GM23248 (cell line): ENCODE results near the gene CASZ1. TPM values are rescaled to one million over a fixed set of nuclear protein-coding genes. Genes with fewer than 3 reads are reported as not detected.

Experiments
- DNase-seq: peaks from one replicate; pipeline ENCODE4 v3.0.0-alpha.2; 2015
- H2AFZ ChIP-seq: fragments of 200-600 bp; sonication (generic); 2 replicates; pipeline ENCODE4 v1.6.1; 2016; ENCODE audit warnings: antibody characterized with exemption
- H3F3A ChIP-seq: fragments of 200-600 bp; sonication (generic); 2 replicates; pipeline ENCODE4 v1.6.1; 2016; ENCODE audit warnings: mild to moderate bottlenecking, antibody characterized with exemption, mixed run types; ENCODE audit not compliant: insufficient read depth
- H3K27ac ChIP-seq: fragments of 200-600 bp; sonication (generic); 2 replicates; pipeline ENCODE4 v1.5.1; 2016; ENCODE audit warnings: mild to moderate bottlenecking
- H3K27me3 ChIP-seq: fragments of 200-600 bp; sonication (generic); replicated peaks from 2 replicates; pipeline ENCODE4 v1.6.1; 2016; ENCODE audit warnings: mild to moderate bottlenecking; ENCODE audit not compliant: insufficient read depth
- H3K36me3 ChIP-seq: fragments of 200-600 bp; sonication (generic); 2 replicates; pipeline ENCODE4 v1.6.1; 2016; ENCODE audit warnings: low read depth, mild to moderate bottlenecking
- H3K4me1 ChIP-seq: fragments of 200-600 bp; sonication (generic); 2 replicates; pipeline ENCODE4 v1.6.1; 2016; ENCODE audit warnings: mild to moderate bottlenecking; ENCODE audit not compliant: insufficient read depth
- H3K4me2 ChIP-seq: fragments of 200-600 bp; sonication (generic); one replicate; pipeline ENCODE4 v1.6.1; 2016; ENCODE audit warnings: mild to moderate bottlenecking; ENCODE audit not compliant: unreplicated experiment
- H3K4me3 ChIP-seq: fragments of 200-600 bp; sonication (generic); 2 replicates; pipeline ENCODE4 v1.5.1; 2016; ENCODE audit warnings: mild to moderate bottlenecking
- H3K79me2 ChIP-seq: fragments of 200-600 bp; sonication (generic); 2 replicates; pipeline ENCODE4 v1.6.1; 2016; ENCODE audit warnings: mild to moderate bottlenecking; ENCODE audit not compliant: insufficient read depth
- H3K9ac ChIP-seq: fragments of 200-600 bp; sonication (generic); 2 replicates; pipeline ENCODE4 v1.6.1; 2016; ENCODE audit warnings: mild to moderate bottlenecking
- H3K9me2 ChIP-seq: fragments of 200-600 bp; sonication (generic); 2 replicates; pipeline ENCODE4 v1.6.1; 2016; ENCODE audit warnings: mixed run types, mild to moderate bottlenecking, moderate library complexity; ENCODE audit not compliant: insufficient read depth
- H3K9me3 ChIP-seq: fragments of 200-600 bp; sonication (generic); one replicate; pipeline ENCODE4 v1.6.1; 2017; ENCODE audit warnings: low read depth
- H4K20me1 ChIP-seq: fragments of 200-600 bp; sonication (generic); 2 replicates; pipeline ENCODE4 v1.6.0; 2016; ENCODE audit not compliant: insufficient read depth
- EZH2 ChIP-seq: fragments of 200-600 bp; sonication (generic); IDR thresholded peaks from 2 replicates; pipeline ENCODE4 v1.6.1; 2018; ENCODE audit warnings: antibody characterized with exemption, mild to moderate bottlenecking; ENCODE audit not compliant: insufficient read depth, poor library complexity, severe bottlenecking
- EZH2phosphoT487 ChIP-seq: fragments of 200-600 bp; sonication (generic); IDR thresholded peaks from 2 replicates; pipeline ENCODE4 v1.6.1; 2018; ENCODE audit warnings: antibody characterized with exemption, moderate library complexity, mild to moderate bottlenecking, low read depth; ENCODE audit not compliant: insufficient read depth
- WGBS, 2 experiments: methylation state at CpG; one replicate each; pipeline ENCODE4 v1.1.6; 2015 to 2017; ENCODE audit warnings: low lambda C conversion rate in 2 of 2, low coverage in 1 of 2; ENCODE audit errors: missing lambda C conversion rate in 2 of 2; 5-methylcytosine and 5-hydroxymethylcytosine counted together
- in situ Hi-C: fragments of 300-500 bp; cut with MboI; formaldehyde crosslinking; loops from 2 replicates; pipeline ENCODE4 v1.15.0; 2020
- polyA plus RNA-seq: library from polyadenylated mRNA; unstranded; fragments of >200 nt; fragmentation: Nextera tagmentation; extraction: Ambion mirVana; gene quantifications from 2 replicates; pipeline ENCODE4 v1.2.1, GENCODE V29; 2016
- total RNA-seq: library from RNA; depleted of rRNA; stranded (reverse); fragments of >200 nt; shearing (Covaris generic); gene quantifications from 2 replicates; pipeline ENCODE4 v1.2.3, GENCODE V29; 2014

Gene CASZ1
- total and polyA plus RNA-seq, 2 experiments from 2014 or later, result 0.11 to 0.54 TPM

DNA sequence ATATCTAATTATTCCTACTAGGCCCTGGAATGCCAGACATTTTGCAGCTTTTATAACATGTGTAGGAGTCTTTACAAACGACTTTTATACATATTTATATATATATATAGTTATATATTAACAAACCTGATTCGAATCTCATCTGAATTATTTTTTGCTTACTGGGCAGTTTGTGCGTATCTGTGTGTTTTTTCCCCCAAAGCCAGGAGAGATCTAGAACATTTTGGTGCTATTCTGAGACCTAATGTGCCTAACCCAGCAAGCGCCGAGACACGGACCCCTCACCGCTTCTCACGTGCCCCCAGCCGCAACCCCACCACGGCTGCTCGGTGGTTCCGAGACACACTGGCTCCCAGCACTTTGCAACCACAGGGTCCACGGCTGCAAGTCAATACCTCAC lies 54.8 kb downstream of the CASZ1 start:
- no peaks in the 10 kb centered on the region; the same call in 1 of the 2 replicates for H3K27me3 ChIP-seq
- no peaks in the 10 kb centered on the region for H3F3A ChIP-seq
- no peaks in the 10 kb centered on the region for H4K20me1 ChIP-seq
- H3K36me3 ChIP-seq, result no peaks in the 10 kb centered on the region
- no peak for TF ChIP-seq EZH2phosphoT487
- TF ChIP-seq EZH2, result no peak
- in situ Hi-C loops, result no loop called here
- DNase-seq, result no peak
- H2AFZ ChIP-seq, result no peak overlapping the region
- WGBS, 2 experiments, result 72 to 74% methylated on average over 13 of the region's 13 CpGs
- no peaks in the 10 kb centered on the region for H3K4me1 ChIP-seq
- H3K9ac ChIP-seq, result no peak overlapping the region
- no peaks in the 10 kb centered on the region for H3K9me2 ChIP-seq
- H3K4me2 ChIP-seq, result no peak overlapping the region
- H3K4me3 ChIP-seq, result no peak overlapping the region
- no peaks in the 10 kb centered on the region for H3K79me2 ChIP-seq
- no peak overlapping the region for H3K27ac ChIP-seq
- H3K9me3 ChIP-seq, result no peaks in the 10 kb centered on the region

GRCh38 chr1:10740123-10740522 lies 56.3 kb downstream of the CASZ1 start:
- no peaks in the 10 kb centered on the region for H3K9me2 ChIP-seq
- H3K4me1 ChIP-seq, result no peaks in the 10 kb centered on the region
- H2AFZ ChIP-seq, result no peak overlapping the region
- WGBS, 2 experiments, result 75 to 82% methylated on average over 6 of the region's 6 CpGs
- peaks cover 15% of the 10 kb centered on the region for H3K27me3 ChIP-seq
- no peak overlapping the region for H3K4me2 ChIP-seq
- H3K27ac ChIP-seq, result no peak overlapping the region
- in situ Hi-C loops, result no loop called here
- H3F3A ChIP-seq, result no peaks in the 10 kb centered on the region
- H3K4me3 ChIP-seq, result no peak overlapping the region
- no peak overlapping the region for H3K9ac ChIP-seq
- H3K79me2 ChIP-seq, result no peaks in the 10 kb centered on the region
- H3K36me3 ChIP-seq, result no peaks in the 10 kb centered on the region
- no peaks in the 10 kb centered on the region for H3K9me3 ChIP-seq
- no peak for DNase-seq
- TF ChIP-seq EZH2 (no peak), EZH2phosphoT487 (no peak)
- no peaks in the 10 kb centered on the region for H4K20me1 ChIP-seq

DNA sequence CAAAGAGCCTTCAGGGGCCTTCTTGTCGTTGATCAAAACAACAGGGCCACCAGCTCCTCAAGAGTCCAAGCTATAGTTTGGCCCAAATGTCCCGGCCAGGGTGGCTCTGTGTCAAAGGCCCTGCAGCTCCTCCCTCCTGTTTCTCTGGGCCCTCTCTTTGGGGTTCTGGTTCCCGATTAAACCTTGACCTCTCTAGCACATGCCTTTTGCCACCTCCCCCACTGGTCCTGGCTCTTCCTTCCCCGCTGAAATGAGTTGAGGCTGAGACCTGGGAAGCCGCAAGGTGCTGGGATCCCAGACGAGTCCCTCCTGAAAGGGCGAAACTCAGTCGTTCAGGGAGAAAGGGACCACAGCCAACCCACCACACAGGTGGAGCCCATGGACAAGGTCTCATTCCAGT lies 56.9 kb downstream of the CASZ1 start:
- H2AFZ ChIP-seq, result no peak overlapping the region
- no peaks in the 10 kb centered on the region for H3F3A ChIP-seq
- no peaks in the 10 kb centered on the region for H3K79me2 ChIP-seq
- in situ Hi-C loops, result no loop called here
- no peak overlapping the region for H3K4me2 ChIP-seq
- no peak for DNase-seq
- H3K9me3 ChIP-seq, result no peaks in the 10 kb centered on the region
- no peak overlapping the region for H3K4me3 ChIP-seq
- TF ChIP-seq EZH2 (no peak), EZH2phosphoT487 (no peak)
- H3K9me2 ChIP-seq, result no peaks in the 10 kb centered on the region
- peaks cover 15% of the 10 kb centered on the region for H3K27me3 ChIP-seq
- no peak overlapping the region for H3K9ac ChIP-seq
- H3K4me1 ChIP-seq, result no peaks in the 10 kb centered on the region
- 83 to 84% methylated on average over 8 of the region's 8 CpGs for WGBS, 2 experiments
- no peaks in the 10 kb centered on the region for H3K36me3 ChIP-seq
- no peak overlapping the region for H3K27ac ChIP-seq
- H4K20me1 ChIP-seq, result no peaks in the 10 kb centered on the region

DNA sequence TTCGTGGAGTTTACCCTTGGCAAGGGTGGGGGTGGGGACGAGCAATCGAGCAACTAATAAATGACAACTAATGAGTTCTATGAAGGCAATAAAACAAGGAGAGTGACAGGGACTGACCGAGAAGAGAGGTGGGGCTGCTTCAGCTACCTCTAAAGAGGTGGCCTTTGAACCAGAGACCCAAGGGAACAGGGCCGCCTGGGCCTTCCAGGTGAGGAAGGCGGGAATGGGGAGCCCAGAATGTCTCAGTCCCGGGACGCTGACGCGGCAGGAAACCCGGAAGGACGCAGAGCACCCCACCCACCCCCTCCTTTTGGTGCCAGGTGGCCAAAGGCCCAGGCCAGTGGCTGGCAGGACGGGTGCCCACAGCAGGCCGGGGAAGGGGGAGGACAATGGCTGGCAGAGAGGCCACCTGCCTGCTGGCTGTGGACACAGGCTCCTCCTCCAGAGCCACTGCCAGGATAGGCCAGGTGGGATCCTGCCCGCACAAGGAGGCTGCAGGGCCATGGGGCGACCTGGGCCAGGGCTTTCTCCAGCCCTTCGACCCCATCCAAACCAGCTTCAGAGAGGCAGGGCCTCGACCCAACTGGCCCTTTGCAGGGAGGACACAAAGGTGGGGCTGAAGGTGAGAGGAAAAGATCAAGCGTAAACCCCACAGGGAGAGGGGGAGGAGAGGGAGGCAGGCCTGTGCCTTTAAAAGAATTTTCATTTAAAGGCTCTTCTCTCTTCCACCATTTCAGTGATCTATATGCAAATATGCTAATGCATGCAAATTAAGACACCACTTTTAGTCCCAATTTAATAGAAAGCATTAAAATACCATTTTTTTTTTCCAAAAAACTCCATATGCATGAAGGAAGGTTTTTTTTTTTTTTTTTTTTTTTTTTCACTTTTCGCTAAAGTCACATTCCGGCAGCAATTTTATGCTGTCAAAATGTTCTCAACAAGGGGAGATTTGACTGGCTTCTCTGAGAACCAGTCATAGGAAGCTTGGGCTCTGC lies 58.1 kb downstream of the CASZ1 start:
- 79 to 81% methylated on average over 19 to 21 of the region's 21 CpGs for WGBS, 2 experiments
- H3K27me3 ChIP-seq, result peaks cover 26% of the 10 kb centered on the region
- no peak overlapping the region for H2AFZ ChIP-seq
- H3K79me2 ChIP-seq, result no peaks in the 10 kb centered on the region
- no peak overlapping the region for H3K27ac ChIP-seq
- in situ Hi-C loops, result no loop called here
- H3K36me3 ChIP-seq, result no peaks in the 10 kb centered on the region
- H3K9me2 ChIP-seq, result no peaks in the 10 kb centered on the region
- no peaks in the 10 kb centered on the region for H3K4me1 ChIP-seq
- H3K4me2 ChIP-seq, result no peak overlapping the region
- no peak overlapping the region for H3K9ac ChIP-seq
- H3F3A ChIP-seq, result no peaks in the 10 kb centered on the region
- H4K20me1 ChIP-seq, result no peaks in the 10 kb centered on the region
- no peaks in the 10 kb centered on the region for H3K9me3 ChIP-seq
- TF ChIP-seq EZH2, result no peak
- no peak for TF ChIP-seq EZH2phosphoT487
- DNase-seq, result no peak
- no peak overlapping the region for H3K4me3 ChIP-seq
